HEK293 (cell line): ENCODE measurements around the gene TOP2A.

Experiments used
- ZNF830 ChIP-seq: fragments of 450-650 bp; IDR thresholded peaks from 2 replicates; pipeline ENCODE4 v1.5.0; 2018; ENCODE audit warnings: missing biosample characterization, missing genetic modification characterization, low read depth, mild to moderate bottlenecking, moderate library complexity
- TF ChIP-seq, protein P1 (sequence below): fragments of 450-650 bp; formaldehyde crosslinking; IDR thresholded peaks from 2 replicates; pipeline ENCODE4 v1.5.1; 2016; ENCODE audit warnings: missing biosample characterization, missing genetic modification characterization

DNA sequence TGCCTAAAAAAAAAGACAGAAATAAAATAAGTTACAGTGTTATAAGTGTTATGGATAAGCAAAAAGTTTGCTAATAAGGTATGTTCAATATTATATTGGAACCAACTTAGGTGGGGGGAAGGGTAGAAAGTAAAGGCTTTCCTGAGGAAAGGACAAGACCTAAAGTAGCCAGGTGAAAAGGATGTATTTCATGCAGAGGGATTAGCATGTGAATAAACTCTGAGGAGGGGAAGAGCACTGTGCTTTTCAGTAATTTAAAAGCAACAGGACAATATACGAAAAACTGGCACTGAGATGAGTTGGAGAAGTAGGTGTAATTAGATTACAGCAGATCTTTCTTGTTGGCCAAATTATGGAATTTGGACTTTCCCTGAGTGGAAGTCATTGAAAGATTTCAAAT, 7.6 kb downstream of the TOP2A start:
- no peak for TF ChIP-seq ZNF830
- TF ChIP-seq, protein P1, sequence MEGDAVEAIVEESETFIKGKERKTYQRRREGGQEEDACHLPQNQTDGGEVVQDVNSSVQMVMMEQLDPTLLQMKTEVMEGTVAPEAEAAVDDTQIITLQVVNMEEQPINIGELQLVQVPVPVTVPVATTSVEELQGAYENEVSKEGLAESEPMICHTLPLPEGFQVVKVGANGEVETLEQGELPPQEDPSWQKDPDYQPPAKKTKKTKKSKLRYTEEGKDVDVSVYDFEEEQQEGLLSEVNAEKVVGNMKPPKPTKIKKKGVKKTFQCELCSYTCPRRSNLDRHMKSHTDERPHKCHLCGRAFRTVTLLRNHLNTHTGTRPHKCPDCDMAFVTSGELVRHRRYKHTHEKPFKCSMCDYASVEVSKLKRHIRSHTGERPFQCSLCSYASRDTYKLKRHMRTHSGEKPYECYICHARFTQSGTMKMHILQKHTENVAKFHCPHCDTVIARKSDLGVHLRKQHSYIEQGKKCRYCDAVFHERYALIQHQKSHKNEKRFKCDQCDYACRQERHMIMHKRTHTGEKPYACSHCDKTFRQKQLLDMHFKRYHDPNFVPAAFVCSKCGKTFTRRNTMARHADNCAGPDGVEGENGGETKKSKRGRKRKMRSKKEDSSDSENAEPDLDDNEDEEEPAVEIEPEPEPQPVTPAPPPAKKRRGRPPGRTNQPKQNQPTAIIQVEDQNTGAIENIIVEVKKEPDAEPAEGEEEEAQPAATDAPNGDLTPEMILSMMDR (tag by site-specific recombination), result no peak
